Measurements from ENCODE around the gene MYH15. TPM values are rescaled to one million over a fixed set of nuclear protein-coding genes. Genes with fewer than 3 reads are reported as not detected.

Gene MYH15
- total RNA-seq, 1 donor from 2014 or later: not detected

GRCh38 chr3:108477511-108478147 lies 32.8 kb downstream of the MYH15 start:
- no peak for DNase-seq (ENCODE audit: low read depth)
- Histone ChIP-seq H3K36me3 (ENCODE audit: control insufficient read depth, insufficient read depth, low read length) (no peaks in the 10 kb centered on the region), H3K4me3 (ENCODE audit: low read depth, low read length) (no peak overlapping the region), H3K27me3 (ENCODE audit: control insufficient read depth, insufficient read depth, low read length) (no peaks in the 10 kb centered on the region)
- TF ChIP-seq CTCF (IDR thresholded peaks at IDR 0.05; ENCODE audit: insufficient read depth, low read length, poor library complexity, severe bottlenecking): peak; percentile 79

GRCh38 chr3:108475220-108475782 lies 35.1 kb downstream of the MYH15 start:
- no peak for DNase-seq (ENCODE audit: low read depth)
- H3K36me3 ChIP-seq (ENCODE audit: control insufficient read depth, insufficient read depth, low read length): no peaks in the 10 kb centered on the region

GRCh38 chr3:108474581-108474980 lies 35.8 kb downstream of the MYH15 start:
- H3K4me3 ChIP-seq (ENCODE audit: low read depth, low read length): no peak overlapping the region

More at GRCh38 chr3:108475220-108475782, 35.1 kb downstream of the MYH15 start:
- no peak for TF ChIP-seq CTCF (IDR thresholded peaks at IDR 0.05; ENCODE audit: insufficient read depth, low read length, poor library complexity, severe bottlenecking)
- H3K27me3 ChIP-seq (ENCODE audit: control insufficient read depth, insufficient read depth, low read length): no peaks in the 10 kb centered on the region
- no peak overlapping the region for H3K4me3 ChIP-seq (ENCODE audit: low read depth, low read length)

GRCh38 chr3:108473711-108474110 lies 36.7 kb downstream of the MYH15 start:
- no peak for DNase-seq (ENCODE audit: low read depth)
- H3K27me3 ChIP-seq (ENCODE audit: control insufficient read depth, insufficient read depth, low read length): no peaks in the 10 kb centered on the region
- no peak overlapping the region for H3K4me3 ChIP-seq (ENCODE audit: low read depth, low read length)
- TF ChIP-seq CTCF (IDR thresholded peaks at IDR 0.05; ENCODE audit: insufficient read depth, low read length, poor library complexity, severe bottlenecking): no peak
- no peaks in the 10 kb centered on the region for H3K36me3 ChIP-seq (ENCODE audit: control insufficient read depth, insufficient read depth, low read length)

More at GRCh38 chr3:108474581-108474980, 35.8 kb downstream of the MYH15 start:
- DNase-seq (ENCODE audit: low read depth): no peak
- TF ChIP-seq CTCF (IDR thresholded peaks at IDR 0.05; ENCODE audit: insufficient read depth, low read length, poor library complexity, severe bottlenecking): no peak
- Histone ChIP-seq H3K27me3 (ENCODE audit: control insufficient read depth, insufficient read depth, low read length) (no peaks in the 10 kb centered on the region), H3K36me3 (ENCODE audit: control insufficient read depth, insufficient read depth, low read length) (no peaks in the 10 kb centered on the region)

GRCh38 chr3:108472001-108472591 lies 38.3 kb downstream of the MYH15 start:
- no peaks in the 10 kb centered on the region for H3K36me3 ChIP-seq (ENCODE audit: control insufficient read depth, insufficient read depth, low read length)
- H3K27me3 ChIP-seq (ENCODE audit: control insufficient read depth, insufficient read depth, low read length): no peaks in the 10 kb centered on the region
- no peak for DNase-seq (ENCODE audit: low read depth)
- no peak for TF ChIP-seq CTCF (IDR thresholded peaks at IDR 0.05; ENCODE audit: insufficient read depth, low read length, poor library complexity, severe bottlenecking)
- no peak overlapping the region for H3K4me3 ChIP-seq (ENCODE audit: low read depth, low read length)
